Stomach (tissue), 4 donors: ENCODE data around the gene THEM4.

Experiments
- POLR2A ChIP-seq, 4 donors: fragments of 450-650 bp; IDR thresholded peaks; one replicate each; pipeline ENCODE4 v1.6.1; 2016; ENCODE audit warnings: antibody characterized with exemption in 4 of 4, control low read depth in 2 of 4, mild to moderate bottlenecking in 1 of 4, moderate library complexity in 1 of 4
- POLR2AphosphoS5 ChIP-seq, 3 donors: sonication (generic); formaldehyde crosslinking; IDR thresholded peaks; one replicate each; pipeline ENCODE4 v1.6.1; 2016; ENCODE audit warnings: antibody characterized with exemption in 3 of 3

GRCh38 chr1:151893176-151893924 lies 16.0 kb downstream of the THEM4 start:
- no peak for TF ChIP-seq POLR2AphosphoS5 (IDR thresholded peaks at IDR 0.05)
- no peak for TF ChIP-seq POLR2A (IDR thresholded peaks at IDR 0.05)
